LNCaP clone FGC (cell line): ENCODE data around the gene LBP.

Experiments
- DNase-seq: peaks from one replicate; pipeline ENCODE4 v3.0.0-alpha.2; 2011; ENCODE audit warnings: low read depth
- H3K4me3 ChIP-seq: 2 replicates; pipeline ENCODE4 v1.5.1; 2011; ENCODE audit warnings: mild to moderate bottlenecking, low read depth, low read length, control low read depth
- CTCF ChIP-seq: IDR thresholded peaks from 2 replicates; pipeline ENCODE4 v1.5.1; 2012; ENCODE audit warnings: mild to moderate bottlenecking; ENCODE audit not compliant: control insufficient read depth, insufficient read depth; ENCODE audit errors: extremely low read depth

The LBP gene

GRCh38 chr20:38355161-38356012 is 9.1 kb downstream of the LBP start:
- no peak for TF ChIP-seq CTCF
- no peak overlapping the region for H3K4me3 ChIP-seq
- no peak for DNase-seq

- no peak overlapping the region for H3K4me3 ChIP-seq
- DNase-seq: no peak
- no peak for TF ChIP-seq CTCF
These were observed 11.4 kb downstream of the LBP start for GRCh38 chr20:38357653-38358207.

GRCh38 chr20:38358556-38358955 is 12.3 kb downstream of the LBP start:
- TF ChIP-seq CTCF: no peak
- no peak for DNase-seq

GRCh38 chr20:38363004-38363747 is 16.9 kb downstream of the LBP start:
- no peak for TF ChIP-seq CTCF
- no peak overlapping the region for H3K4me3 ChIP-seq
- no peak for DNase-seq

More at GRCh38 chr20:38358556-38358955, 12.3 kb downstream of the LBP start:
- no peak overlapping the region for H3K4me3 ChIP-seq

GRCh38 chr20:38369389-38369788 is 23.1 kb downstream of the LBP start:
- no peak for TF ChIP-seq CTCF
- H3K4me3 ChIP-seq: no peak overlapping the region
- no peak for DNase-seq

- no peak for TF ChIP-seq CTCF
- no peak overlapping the region for H3K4me3 ChIP-seq
- no peak for DNase-seq
These were observed 26.5 kb downstream of the LBP start for GRCh38 chr20:38372806-38373205.
